ENCODE results near the gene OXGR1.
"Not testable (repeated sequence)": the region's sequence is repeated elsewhere in the genome, so short reads cannot be mapped to it uniquely, and the experiment has no call there.

OXGR1 gene

GRCh38 chr13:97005625-97006262, 11.5 kb upstream of the OXGR1 start:
- DNase-seq (ENCODE audit: low read depth): peak; percentile 33

- no peak for DNase-seq (ENCODE audit: low read depth)
Measured at GRCh38 chr13:97004886-97005285, 10.6 kb upstream of the OXGR1 start.

GRCh38 chr13:97004096-97004876, 10.0 kb upstream of the OXGR1 start:
- DNase-seq (ENCODE audit: low read depth): peak; percentile 51

- no peak for DNase-seq (ENCODE audit: low read depth)
Measured at GRCh38 chr13:97003071-97003470, 8.8 kb upstream of the OXGR1 start.

GRCh38 chr13:97002581-97002980, 8.3 kb upstream of the OXGR1 start:
- no peak for DNase-seq (ENCODE audit: low read depth)

GRCh38 chr13:97001636-97002035, 7.4 kb upstream of the OXGR1 start:
- no peak for DNase-seq (ENCODE audit: low read depth)

GRCh38 chr13:97000295-97000925, 6.1 kb upstream of the OXGR1 start:
- DNase-seq (ENCODE audit: low read depth): peak; percentile 39

GRCh38 chr13:96999091-96999490, 4.8 kb upstream of the OXGR1 start:
- DNase-seq (ENCODE audit: low read depth): no peak

GRCh38 chr13:96998051-96998450, 3.8 kb upstream of the OXGR1 start:
- DNase-seq (ENCODE audit: low read depth): no peak

GRCh38 chr13:96996886-96997285, 2.6 kb upstream of the OXGR1 start:
- no peak for DNase-seq (ENCODE audit: low read depth)

- no peak for DNase-seq (ENCODE audit: low read depth)
Measured at GRCh38 chr13:96996107-96996506, 1.8 kb upstream of the OXGR1 start.

GRCh38 chr13:96994858-96995243, 575 bp upstream of the OXGR1 start:
- DNase-seq (ENCODE audit: low read depth): no peak

- no peak for DNase-seq (ENCODE audit: low read depth)
Measured at GRCh38 chr13:96993634-96994016, 651 bp downstream of the OXGR1 start.

GRCh38 chr13:96992633-96993032, 1.6 kb downstream of the OXGR1 start:
- DNase-seq (ENCODE audit: low read depth): no peak

GRCh38 chr13:96991072-96991471, 3.2 kb downstream of the OXGR1 start:
- DNase-seq (ENCODE audit: low read depth): no peak

GRCh38 chr13:96988441-96988840, 5.8 kb downstream of the OXGR1 start:
- DNase-seq (ENCODE audit: low read depth): no peak

- DNase-seq (ENCODE audit: low read depth): no peak
Measured at GRCh38 chr13:96984051-96984508, 10.2 kb downstream of the OXGR1 start.

- DNase-seq (ENCODE audit: low read depth): no peak
Measured at GRCh38 chr13:96982672-96983071, 11.6 kb downstream of the OXGR1 start.

GRCh38 chr13:96979861-96980260, 14.4 kb downstream of the OXGR1 start:
- not testable (repeated sequence) for DNase-seq (ENCODE audit: low read depth)

GRCh38 chr13:96968027-96968426, 26.2 kb downstream of the OXGR1 start:
- DNase-seq (ENCODE audit: low read depth): no peak

- no peak for DNase-seq (ENCODE audit: low read depth)
Measured at GRCh38 chr13:96967248-96967745, 27.0 kb downstream of the OXGR1 start.

GRCh38 chr13:96966415-96967102, 27.7 kb downstream of the OXGR1 start:
- DNase-seq (ENCODE audit: low read depth): no peak

Measured in fibroblast of gingiva (primary cell).